Thyroid gland (tissue), 4 donors: ENCODE data around the gene COL9A3. TPM values are rescaled to one million over a fixed set of nuclear protein-coding genes. Genes with fewer than 3 reads are reported as not detected.

Experiments used
- DNase-seq, 2 donors: peaks; one replicate each; pipeline ENCODE4 v3.0.0-alpha.2; 2019
- H3K27ac ChIP-seq, 3 donors: fragments of 200-600 bp; sonication (generic); 1 replicate in 2 of 3; 2 replicates in 1 of 3; pipeline ENCODE4 v1.5.1; 2016 to 2019; ENCODE audit warnings: mild to moderate bottlenecking in 1 of 3, moderate library complexity in 1 of 3
- H3K27me3 ChIP-seq: fragments of 200-600 bp; sonication (generic); one replicate; pipeline ENCODE4 v1.5.1; 2019
- H3K36me3 ChIP-seq, 2 donors: fragments of 200-600 bp; sonication (generic); one replicate each; pipeline ENCODE4 v1.5.1; 2016 to 2019
- H3K4me1 ChIP-seq, 2 donors: fragments of 200-600 bp; sonication (generic); one replicate each; pipeline ENCODE4 v1.5.1; 2017 to 2019
- H3K4me3 ChIP-seq, 3 donors: fragments of 200-600 bp; sonication (generic); replicated peaks in 1 of 3; 1 replicate in 2 of 3; 2 replicates in 1 of 3; pipeline ENCODE4 v1.5.1; 2016; ENCODE audit warnings: mild to moderate bottlenecking in 1 of 3
- H3K9me3 ChIP-seq: fragments of 200-600 bp; sonication (generic); one replicate; pipeline ENCODE4 v1.5.1; 2017
- CTCF ChIP-seq, 6 experiments: fragments of 200-600 bp in 3 of 6; fragments of 450-650 bp in 3 of 6; sonication (generic) in 3 of 6; IDR thresholded peaks; one replicate each; pipeline ENCODE4 v1.5.1; 2016 to 2019; ENCODE audit warnings: antibody characterized with exemption in 6 of 6, mild to moderate bottlenecking in 2 of 6, inconsistent platforms in 1 of 6, moderate library complexity in 1 of 6
- POLR2A ChIP-seq, 2 donors: fragments of 450-650 bp; IDR thresholded peaks; one replicate each; pipeline ENCODE4 v1.6.1; 2017; ENCODE audit warnings: antibody characterized with exemption in 2 of 2, mild to moderate bottlenecking in 2 of 2, moderate library complexity in 1 of 2
- WGBS, 2 donors: methylation state at CpG; one replicate each; pipeline ENCODE4 v1.1.5; 2017; 5-methylcytosine and 5-hydroxymethylcytosine counted together
- intact Hi-C: fragments of 100-400 bp; cut with DNase I; formaldehyde crosslinking; loops from one replicate; pipeline ENCODE4 v1.15.1; 2023
- total RNA-seq, 4 donors: library from RNA; depleted of rRNA; stranded (reverse); fragments of >200 nt; gene quantifications; one replicate each; pipeline ENCODE4 v1.2.3, GENCODE V29; 2016

Gene COL9A3
- 100 to 1,000 TPM in 1 of 4 donors, 10 to 100 TPM in 2, 1 to 10 TPM in 1; 5.3 to 113 (median 62.8) TPM for total RNA-seq

GRCh38 chr20:62816884-62817873, at the start of gene COL9A3:
TSS of gene COL9A3 (plus strand) at chr20:62817050. CDS start at chr20:62817065, 15 bp downstream.
- intact Hi-C loops = no loop called here
- H3K27me3 ChIP-seq = no peaks in the 10 kb centered on the region
- no peak for TF ChIP-seq CTCF (IDR thresholded peaks at IDR 0.05)
- no peak for TF ChIP-seq POLR2A (IDR thresholded peaks at IDR 0.05)
- peaks cover 7 to 9% of the 10 kb centered on the region in 2 donors for H3K36me3 ChIP-seq
- H3K4me1 ChIP-seq = peaks cover 28 to 56% of the 10 kb centered on the region in 2 donors
- H3K9me3 ChIP-seq = no peaks in the 10 kb centered on the region
- DNase-seq = peak; percentile 61 to 66
- H3K4me3 ChIP-seq = peak within 1 kb of the TSS in 2 of 3 donors; percentile 22 to 32
- peak within 1 kb of the TSS in 1 of 3 donors; percentile 58 for H3K27ac ChIP-seq
- 29% methylated on average over 15 of the region's 108 CpGs; no CpG with 5 or more reads in 1 of the 2 donors for WGBS, 2 donors

DNA sequence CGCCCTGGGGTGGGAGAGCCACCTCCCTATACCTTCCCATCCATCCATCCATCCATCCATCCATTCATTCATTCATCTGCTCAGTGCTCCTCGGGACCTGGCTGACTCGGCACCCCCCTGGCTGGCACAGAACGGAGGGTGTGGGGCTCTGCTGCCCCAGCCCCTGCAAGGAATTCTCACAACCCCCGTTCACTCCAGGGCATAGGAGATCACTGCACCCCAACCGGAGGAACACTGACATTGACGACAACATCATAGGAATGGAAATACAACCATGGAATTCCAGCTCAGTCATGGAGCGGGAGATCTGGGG, 48.7 kb upstream of the COL9A3 start:
- H3K4me1 ChIP-seq = peaks cover 15 to 29% of the 10 kb centered on the region in 2 donors
- DNase-seq = no peak
- H3K27ac ChIP-seq = no peak overlapping the region
- no peak overlapping the region for H3K4me3 ChIP-seq
- 80 to 84% methylated on average over 8 of the region's 8 CpGs for WGBS, 2 donors
- intact Hi-C loops = no loop called here
- no peaks in the 10 kb centered on the region for H3K9me3 ChIP-seq
- H3K36me3 ChIP-seq = no peaks in the 10 kb centered on the region
- no peaks in the 10 kb centered on the region for H3K27me3 ChIP-seq
- TF ChIP-seq POLR2A (IDR thresholded peaks at IDR 0.05) (no peak), CTCF (IDR thresholded peaks at IDR 0.05) (no peak)

DNA sequence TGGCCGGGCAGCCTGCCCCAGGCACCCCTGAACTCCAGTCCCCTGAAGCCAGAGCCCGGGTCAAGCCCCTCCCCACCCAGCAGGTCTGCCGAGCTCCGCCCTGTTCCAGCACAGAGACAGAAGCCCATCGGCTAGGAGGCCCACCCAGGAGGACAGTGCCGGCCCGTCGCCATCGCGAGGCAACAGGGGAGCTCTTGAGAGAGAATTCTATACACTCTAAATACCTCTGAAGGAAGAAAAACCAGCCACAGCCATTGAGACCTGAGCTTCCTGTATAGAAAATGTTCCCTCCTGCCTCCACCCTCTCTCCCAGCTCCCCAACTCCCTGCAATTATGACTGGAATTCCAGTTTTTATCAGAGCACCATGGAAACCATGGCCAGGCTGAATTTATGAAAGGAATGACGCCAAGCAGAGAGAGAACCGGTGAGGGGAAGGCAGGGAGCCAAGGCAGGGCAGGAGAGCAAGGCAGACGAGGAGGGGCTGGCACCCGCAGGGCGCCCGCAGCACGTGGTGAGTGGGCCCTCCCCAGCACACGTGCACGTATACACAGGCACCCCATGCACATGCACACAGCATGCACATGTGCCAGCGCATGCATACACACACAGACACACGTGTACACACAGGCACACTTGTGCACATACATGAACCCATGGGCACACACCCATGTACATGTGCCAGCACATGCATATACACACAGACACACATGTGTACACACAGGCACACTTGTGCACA, 48.1 kb upstream of the COL9A3 start:
- intact Hi-C loops = no loop called here
- 34 to 41% methylated on average over 21 of the region's 21 CpGs for WGBS, 2 donors
- DNase-seq = peak; percentile 70 to 81

GRCh38 chr20:62769346-62770071, 47.3 kb upstream of the COL9A3 start:
- TF ChIP-seq CTCF (IDR thresholded peaks at IDR 0.05) = no peak
- no peak for TF ChIP-seq POLR2A (IDR thresholded peaks at IDR 0.05)
- no peaks in the 10 kb centered on the region for H3K27me3 ChIP-seq
- WGBS, 2 donors = 92 to 93% methylated on average over 11 to 16 of the region's 16 CpGs
- H3K27ac ChIP-seq = no peak overlapping the region
- no peaks in the 10 kb centered on the region for H3K36me3 ChIP-seq
- intact Hi-C loops = no loop called here
- no peak overlapping the region for H3K4me3 ChIP-seq
- peaks cover 23 to 43% of the 10 kb centered on the region in 2 donors for H3K4me1 ChIP-seq
- H3K9me3 ChIP-seq = no peaks in the 10 kb centered on the region
- DNase-seq = no peak

More for the DNA sequence above, 48.1 kb upstream of the COL9A3 start:
- TF ChIP-seq CTCF (IDR thresholded peaks at IDR 0.05) (no peak), POLR2A (IDR thresholded peaks at IDR 0.05) (no peak)
- Histone ChIP-seq H3K9me3 (no peaks in the 10 kb centered on the region), H3K4me3 (no peak overlapping the region), H3K4me1 (peaks cover 20 to 35% of the 10 kb centered on the region in 2 donors), H3K27ac (no peak overlapping the region), H3K27me3 (no peaks in the 10 kb centered on the region), H3K36me3 (no peaks in the 10 kb centered on the region)
